PC-9 (cell line): Measurements from ENCODE around the gene SNX2.

Experiments
- CTCF ChIP-seq: fragments of 200-600 bp; sonication (generic); conservative IDR thresholded peaks from 2 replicates; pipeline ENCODE4 v1.6.1; 2017; ENCODE audit warnings: mixed run types, antibody characterized with exemption, mild to moderate bottlenecking, moderate library complexity
- EZH2 ChIP-seq: fragments of 200-600 bp; sonication (generic); IDR thresholded peaks from 2 replicates; pipeline ENCODE4 v1.8.0; 2017; ENCODE audit warnings: antibody characterized with exemption, low read depth

DNA sequence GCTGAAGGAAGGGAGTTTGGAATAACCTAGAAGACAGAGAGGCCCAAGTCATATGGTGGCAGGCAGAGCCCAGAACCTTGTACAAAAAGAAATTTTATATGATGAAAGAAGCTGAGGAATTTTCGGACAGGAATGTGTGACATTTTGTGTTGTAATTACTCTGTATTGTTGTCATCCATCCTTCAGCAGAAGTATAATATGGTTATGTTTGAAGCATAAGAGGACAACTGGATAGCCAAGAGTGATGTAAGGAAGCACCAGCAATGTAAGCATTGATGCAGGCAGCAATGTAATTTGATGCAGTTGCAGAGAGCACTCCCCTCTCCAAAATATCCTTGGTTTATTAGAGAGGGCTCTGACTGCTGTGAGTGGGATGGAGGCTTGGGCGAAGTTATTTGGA lies 19.1 kb upstream of the SNX2 start:
- no peak for TF ChIP-seq EZH2
- TF ChIP-seq CTCF, result no peak
